Activated CD8-positive, alpha-beta memory T cell treated with anti-CD3 and anti-CD28 coated beads, Interleukin-2, amount 50 U/mL, for 48 hours (primary cell): ENCODE data around the gene THOC7.

ENCODE experiments used
- DNase-seq: peaks from one replicate; pipeline ENCODE4 v3.0.0-alpha.2; 2020

The THOC7 gene

GRCh38 chr3:63863150-63864007 is at the start of gene THOC7, which contains the start of gene ATXN7:
TSS of gene THOC7 (minus strand) at chr3:63863805. CDS start at chr3:63863790, 15 bp downstream.
TSS of gene ATXN7 (plus strand) at chr3:63863867. CDS start at chr3:63912599, 48,732 bp downstream.
- peak; percentile 84 for DNase-seq

GRCh38 chr3:63912768-63913588 is 49.4 kb upstream of the THOC7 start:
- DNase-seq, result peak; percentile 72

- DNase-seq, result peak; percentile 87
Observed at GRCh38 chr3:63911873-63912767, 48.5 kb upstream of the THOC7 start, which contains the start of gene SCAANT1. TSS of gene SCAANT1 (minus strand) at chr3:63912383.

GRCh38 chr3:63911509-63911872 is 47.9 kb upstream of the THOC7 start:
- no peak for DNase-seq

GRCh38 chr3:63910891-63911290 is 47.3 kb upstream of the THOC7 start:
- DNase-seq, result no peak

GRCh38 chr3:63910001-63910400 is 46.4 kb upstream of the THOC7 start:
- no peak for DNase-seq

- DNase-seq, result no peak
Observed at GRCh38 chr3:63909431-63909830, 45.8 kb upstream of the THOC7 start.

- no peak for DNase-seq
Observed at GRCh38 chr3:63908776-63909175, 45.2 kb upstream of the THOC7 start.

GRCh38 chr3:63908081-63908736 is 44.6 kb upstream of the THOC7 start:
- DNase-seq, result no peak

GRCh38 chr3:63905731-63906620 is 42.4 kb upstream of the THOC7 start:
- DNase-seq, result no peak

- no peak for DNase-seq
Observed at GRCh38 chr3:63900459-63900858, 36.9 kb upstream of the THOC7 start.

- DNase-seq, result no peak
Observed at GRCh38 chr3:63900010-63900409, 36.4 kb upstream of the THOC7 start.

- DNase-seq, result no peak
Observed at GRCh38 chr3:63896332-63897030, 32.9 kb upstream of the THOC7 start.

- no peak for DNase-seq
Observed at GRCh38 chr3:63895422-63896189, 32.0 kb upstream of the THOC7 start.

GRCh38 chr3:63892773-63893352 is 29.3 kb upstream of the THOC7 start:
- no peak for DNase-seq

GRCh38 chr3:63891518-63891917 is 27.9 kb upstream of the THOC7 start:
- no peak for DNase-seq

GRCh38 chr3:63886858-63887257 is 23.3 kb upstream of the THOC7 start:
- DNase-seq, result no peak

GRCh38 chr3:63880653-63881052 is 17.0 kb upstream of the THOC7 start:
- DNase-seq, result no peak

GRCh38 chr3:63878394-63879060 is 14.9 kb upstream of the THOC7 start:
- DNase-seq, result no peak
